SU-DHL-6 (cell line): ENCODE results near the gene PKHD1.

Experiments
- H2AFZ ChIP-seq: fragments of 200-600 bp; sonication (generic); 2 replicates; pipeline ENCODE4 v1.6.1; 2014; ENCODE audit warnings: low read depth, mild to moderate bottlenecking, moderate library complexity, mixed read lengths, antibody characterized with exemption, low read length; ENCODE audit not compliant: severe bottlenecking
- H3F3A ChIP-seq: fragments of 200-600 bp; shearing (Covaris generic); 2 replicates; pipeline ENCODE4 v1.6.0; 2016; ENCODE audit warnings: antibody characterized with exemption, mild to moderate bottlenecking; ENCODE audit not compliant: insufficient read depth
- H3K27ac ChIP-seq: fragments of 200-600 bp; sonication (generic); 2 replicates; pipeline ENCODE4 v1.5.1; 2016; ENCODE audit warnings: low read depth, mild to moderate bottlenecking, low read length, moderate library complexity, mixed read lengths
- H3K27me3 ChIP-seq: fragments of 200-600 bp; sonication (generic), shearing (Covaris generic); 2 replicates; pipeline ENCODE4 v1.6.0; 2014; ENCODE audit warnings: mild to moderate bottlenecking, low read length
- H3K36me3 ChIP-seq: fragments of 200-600 bp; sonication (generic); 2 replicates; pipeline ENCODE4 v1.6.1; 2014; ENCODE audit warnings: mild to moderate bottlenecking, low read length, mixed read lengths
- H3K4me2 ChIP-seq: fragments of 300-600, 200-600 bp; shearing (Covaris generic), sonication (generic); 2 replicates; pipeline ENCODE4 v1.6.0; 2014; ENCODE audit warnings: low read length, low read depth, mild to moderate bottlenecking; ENCODE audit not compliant: poor library complexity, severe bottlenecking
- H3K4me3 ChIP-seq: fragments of 200-600 bp; sonication (generic); 2 replicates; pipeline ENCODE4 v1.5.1; 2014; ENCODE audit warnings: antibody characterized with exemption, low read length, mild to moderate bottlenecking, mixed read lengths; ENCODE audit not compliant: insufficient read depth, poor library complexity, severe bottlenecking
- H3K79me2 ChIP-seq: fragments of 200-600 bp; sonication (generic); 2 replicates; pipeline ENCODE4 v1.6.1; 2014; ENCODE audit warnings: mild to moderate bottlenecking, low read length, moderate library complexity; ENCODE audit not compliant: insufficient read depth
- H3K9ac ChIP-seq: fragments of 200-600 bp; sonication (generic); 2 replicates; pipeline ENCODE4 v1.7.0; 2014; ENCODE audit warnings: mild to moderate bottlenecking, low read length
- H3K9me2 ChIP-seq: fragments of 200-600 bp; sonication (generic); replicated peaks from 2 replicates; pipeline ENCODE4 v1.6.1; 2014; ENCODE audit warnings: low read length; ENCODE audit not compliant: insufficient read depth
- H3K9me3 ChIP-seq: fragments of 200-600 bp; sonication (generic); 2 replicates; pipeline ENCODE4 v1.6.1; 2014; ENCODE audit warnings: low read length, mixed read lengths; ENCODE audit not compliant: insufficient read depth
- H4K20me1 ChIP-seq: fragments of 200-600 bp; sonication (generic); 2 replicates; pipeline ENCODE4 v1.6.1; 2014; ENCODE audit warnings: low read depth, mild to moderate bottlenecking, antibody characterized with exemption, low read length, moderate library complexity, mixed read lengths
- EZH2phosphoT487 ChIP-seq: fragments of 200-600 bp; sonication (generic), shearing (Covaris generic); conservative IDR thresholded peaks from 2 replicates; pipeline ENCODE4 v1.6.1; 2018; ENCODE audit warnings: mild to moderate bottlenecking, antibody characterized with exemption, low read length, moderate library complexity, mixed read lengths
- TF ChIP-seq, protein P1 (sequence below): fragments of 200-600 bp; sonication (generic); IDR thresholded peaks from one replicate; pipeline ENCODE4 v1.5.1; 2017; ENCODE audit warnings: antibody characterized with exemption, mild to moderate bottlenecking, low read length, moderate library complexity; ENCODE audit not compliant: insufficient read depth, poor library complexity, severe bottlenecking

PKHD1 gene

GRCh38 chr6:52135217-52135616, 47.8 kb upstream of the PKHD1 start:
- TF ChIP-seq, protein P1, sequence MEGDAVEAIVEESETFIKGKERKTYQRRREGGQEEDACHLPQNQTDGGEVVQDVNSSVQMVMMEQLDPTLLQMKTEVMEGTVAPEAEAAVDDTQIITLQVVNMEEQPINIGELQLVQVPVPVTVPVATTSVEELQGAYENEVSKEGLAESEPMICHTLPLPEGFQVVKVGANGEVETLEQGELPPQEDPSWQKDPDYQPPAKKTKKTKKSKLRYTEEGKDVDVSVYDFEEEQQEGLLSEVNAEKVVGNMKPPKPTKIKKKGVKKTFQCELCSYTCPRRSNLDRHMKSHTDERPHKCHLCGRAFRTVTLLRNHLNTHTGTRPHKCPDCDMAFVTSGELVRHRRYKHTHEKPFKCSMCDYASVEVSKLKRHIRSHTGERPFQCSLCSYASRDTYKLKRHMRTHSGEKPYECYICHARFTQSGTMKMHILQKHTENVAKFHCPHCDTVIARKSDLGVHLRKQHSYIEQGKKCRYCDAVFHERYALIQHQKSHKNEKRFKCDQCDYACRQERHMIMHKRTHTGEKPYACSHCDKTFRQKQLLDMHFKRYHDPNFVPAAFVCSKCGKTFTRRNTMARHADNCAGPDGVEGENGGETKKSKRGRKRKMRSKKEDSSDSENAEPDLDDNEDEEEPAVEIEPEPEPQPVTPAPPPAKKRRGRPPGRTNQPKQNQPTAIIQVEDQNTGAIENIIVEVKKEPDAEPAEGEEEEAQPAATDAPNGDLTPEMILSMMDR: no peak
- no peak for TF ChIP-seq EZH2phosphoT487
- no peaks in the 10 kb centered on the region for H3K36me3 ChIP-seq
- no peaks in the 10 kb centered on the region for H3K9me2 ChIP-seq
- no peak overlapping the region for H3K9ac ChIP-seq
- no peaks in the 10 kb centered on the region for H3K79me2 ChIP-seq
- H4K20me1 ChIP-seq: no peaks in the 10 kb centered on the region
- no peak overlapping the region for H3K4me3 ChIP-seq
- H2AFZ ChIP-seq: no peak overlapping the region
- no peaks in the 10 kb centered on the region for H3K9me3 ChIP-seq
- no peaks in the 10 kb centered on the region for H3K27me3 ChIP-seq
- H3F3A ChIP-seq: no peaks in the 10 kb centered on the region
- H3K27ac ChIP-seq: no peak overlapping the region
- H3K4me2 ChIP-seq: no peak overlapping the region

GRCh38 chr6:52134011-52134410, 46.6 kb upstream of the PKHD1 start:
- Histone ChIP-seq H3K4me2 (no peak overlapping the region), H3K9me2 (no peaks in the 10 kb centered on the region), H3K4me3 (no peak overlapping the region), H3K27me3 (no peaks in the 10 kb centered on the region), H3K9me3 (no peaks in the 10 kb centered on the region), H4K20me1 (no peaks in the 10 kb centered on the region), H3F3A (no peaks in the 10 kb centered on the region), H3K36me3 (no peaks in the 10 kb centered on the region), H3K79me2 (no peaks in the 10 kb centered on the region), H3K27ac (no peak overlapping the region), H2AFZ (no peak overlapping the region), H3K9ac (no peak overlapping the region)
- TF ChIP-seq EZH2phosphoT487: no peak
- TF ChIP-seq, protein P1: no peak

GRCh38 chr6:52133324-52133723, 45.9 kb upstream of the PKHD1 start:
- no peaks in the 10 kb centered on the region for H3K79me2 ChIP-seq
- TF ChIP-seq, protein P1: no peak
- TF ChIP-seq EZH2phosphoT487: no peak

DNA sequence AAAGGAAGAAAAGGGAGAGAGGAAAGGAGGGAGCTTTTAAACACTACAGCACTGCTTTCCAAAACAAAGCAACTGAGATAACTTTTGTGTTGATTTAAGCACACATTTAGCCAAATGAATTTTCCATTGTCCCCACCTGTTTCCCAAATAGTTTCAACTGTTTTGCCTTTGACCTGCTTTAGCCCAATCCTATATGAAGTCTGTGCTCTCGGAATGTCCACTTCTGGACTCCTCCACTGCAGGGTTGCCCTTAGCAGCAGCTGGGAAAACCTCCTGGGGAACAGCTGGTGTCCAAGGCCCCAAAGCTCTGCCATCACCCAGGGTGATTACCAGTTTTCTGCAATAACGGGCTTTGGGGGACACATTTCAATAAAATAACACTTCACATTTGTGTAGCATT, 44.9 kb upstream of the PKHD1 start:
- Histone ChIP-seq H3K9me2 (no peaks in the 10 kb centered on the region), H3K4me2 (no peak overlapping the region), H3K27ac (no peak overlapping the region), H3K4me3 (no peak overlapping the region), H3F3A (no peaks in the 10 kb centered on the region), H3K79me2 (no peaks in the 10 kb centered on the region), H2AFZ (no peak overlapping the region), H3K27me3 (no peaks in the 10 kb centered on the region), H3K9ac (no peak overlapping the region), H3K36me3 (no peaks in the 10 kb centered on the region), H3K9me3 (no peaks in the 10 kb centered on the region), H4K20me1 (no peaks in the 10 kb centered on the region)
- TF ChIP-seq EZH2phosphoT487: no peak
- TF ChIP-seq, protein P1: no peak

More at GRCh38 chr6:52133324-52133723, 45.9 kb upstream of the PKHD1 start:
- no peak overlapping the region for H3K27ac ChIP-seq
- no peak overlapping the region for H3K4me2 ChIP-seq
- H3K9ac ChIP-seq: no peak overlapping the region
- H4K20me1 ChIP-seq: no peaks in the 10 kb centered on the region
- no peaks in the 10 kb centered on the region for H3K36me3 ChIP-seq
- no peak overlapping the region for H2AFZ ChIP-seq
- H3K27me3 ChIP-seq: no peaks in the 10 kb centered on the region
- H3K9me3 ChIP-seq: no peaks in the 10 kb centered on the region
- H3K9me2 ChIP-seq: no peaks in the 10 kb centered on the region
- H3K4me3 ChIP-seq: no peak overlapping the region
- H3F3A ChIP-seq: no peaks in the 10 kb centered on the region
